Measurements from ENCODE around the gene CIB2. TPM values are rescaled to one million over a fixed set of nuclear protein-coding genes. Genes with fewer than 3 reads are reported as not detected.
A peak's percentile ranks its signal among the peaks of the same experiment; 100 is the strongest.
"Not testable (repeated sequence)": the region's sequence is repeated elsewhere in the genome, so short reads cannot be mapped to it uniquely, and the experiment has no call there.

The CIB2 gene
- total RNA-seq, 1 experiment from 2014 or later = 4.0 TPM

DNA sequence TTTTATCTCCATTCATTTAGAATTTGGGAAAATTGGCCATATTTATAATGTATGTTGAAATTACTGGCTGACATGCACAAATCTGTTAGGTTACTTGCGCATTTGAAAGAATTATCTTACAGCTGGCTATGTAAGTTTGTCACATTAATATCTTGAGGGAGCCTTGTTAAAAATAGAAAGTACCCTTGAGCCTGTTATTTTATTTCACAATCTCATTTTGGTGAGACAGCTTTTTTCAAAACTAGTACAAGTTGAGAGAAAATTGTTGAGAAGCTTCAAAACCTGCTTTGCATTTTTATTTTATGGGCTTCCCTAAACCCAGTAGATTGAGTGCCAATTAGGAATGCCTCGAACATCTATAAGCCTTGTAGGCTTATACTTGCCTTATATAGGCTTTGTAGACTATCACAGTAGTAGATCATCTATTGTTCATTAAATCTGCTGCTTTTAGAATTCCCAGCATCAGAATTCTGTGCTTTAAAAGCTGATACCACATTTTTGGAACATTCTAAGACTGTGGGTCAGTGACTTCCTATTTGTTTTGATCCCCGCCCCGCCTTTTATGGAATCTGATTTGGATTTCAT, 24.2 kb upstream of the CIB2 start:
- Histone ChIP-seq H3K27me3 (no peaks in the 10 kb centered on the region), H3K36me3 (peaks cover 27% of the 10 kb centered on the region), H3K4me3 (no peak overlapping the region), H3K9me3 (no peaks in the 10 kb centered on the region)
- no peak for DNase-seq

DNA sequence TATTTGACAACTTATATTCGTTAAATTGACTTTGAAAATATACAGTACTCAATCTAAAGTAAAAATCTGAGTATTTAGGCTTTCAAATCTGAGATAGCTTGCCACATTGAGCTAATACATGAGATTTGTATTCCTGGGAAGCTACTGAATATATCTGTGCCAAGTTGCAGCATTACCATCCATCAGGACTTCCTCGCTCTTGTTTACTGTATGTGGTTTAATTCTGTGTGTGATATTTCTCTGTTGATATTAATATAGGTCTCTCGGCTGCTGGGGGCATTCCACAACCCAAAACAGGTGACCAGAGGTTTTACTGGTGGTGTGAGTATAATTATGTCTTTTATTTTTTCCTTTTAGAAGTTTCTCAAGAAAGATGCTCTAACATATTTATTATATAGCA, 23.7 kb upstream of the CIB2 start:
- no peaks in the 10 kb centered on the region for H3K27me3 ChIP-seq
- H3K9me3 ChIP-seq = no peaks in the 10 kb centered on the region
- no peak overlapping the region for H3K4me3 ChIP-seq
- H3K36me3 ChIP-seq = peaks cover 27% of the 10 kb centered on the region
- DNase-seq = no peak

DNA sequence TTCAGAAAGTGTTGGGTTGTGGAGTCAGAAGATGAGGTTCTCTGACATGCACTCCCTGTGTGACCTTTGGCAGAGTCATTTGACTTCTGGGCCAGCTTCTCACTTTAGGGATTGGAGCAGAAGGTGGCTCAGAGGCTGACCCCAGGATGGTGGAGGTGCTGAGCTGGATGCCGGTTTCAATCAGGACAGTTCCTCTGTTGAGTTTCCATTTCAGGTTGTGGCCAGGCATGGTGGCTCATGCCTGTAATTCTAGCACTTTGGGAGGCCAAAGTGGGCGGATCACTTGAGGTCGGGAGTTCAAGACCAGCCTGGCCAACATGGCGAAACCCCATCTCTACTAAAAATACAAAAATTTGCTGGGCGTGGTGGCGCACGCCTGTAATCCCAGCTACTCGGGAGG, 19.8 kb upstream of the CIB2 start:
- not testable (repeated sequence) for H3K27me3 ChIP-seq, DNase-seq, H3K4me3 ChIP-seq, H3K36me3 ChIP-seq, H3K9me3 ChIP-seq

DNA sequence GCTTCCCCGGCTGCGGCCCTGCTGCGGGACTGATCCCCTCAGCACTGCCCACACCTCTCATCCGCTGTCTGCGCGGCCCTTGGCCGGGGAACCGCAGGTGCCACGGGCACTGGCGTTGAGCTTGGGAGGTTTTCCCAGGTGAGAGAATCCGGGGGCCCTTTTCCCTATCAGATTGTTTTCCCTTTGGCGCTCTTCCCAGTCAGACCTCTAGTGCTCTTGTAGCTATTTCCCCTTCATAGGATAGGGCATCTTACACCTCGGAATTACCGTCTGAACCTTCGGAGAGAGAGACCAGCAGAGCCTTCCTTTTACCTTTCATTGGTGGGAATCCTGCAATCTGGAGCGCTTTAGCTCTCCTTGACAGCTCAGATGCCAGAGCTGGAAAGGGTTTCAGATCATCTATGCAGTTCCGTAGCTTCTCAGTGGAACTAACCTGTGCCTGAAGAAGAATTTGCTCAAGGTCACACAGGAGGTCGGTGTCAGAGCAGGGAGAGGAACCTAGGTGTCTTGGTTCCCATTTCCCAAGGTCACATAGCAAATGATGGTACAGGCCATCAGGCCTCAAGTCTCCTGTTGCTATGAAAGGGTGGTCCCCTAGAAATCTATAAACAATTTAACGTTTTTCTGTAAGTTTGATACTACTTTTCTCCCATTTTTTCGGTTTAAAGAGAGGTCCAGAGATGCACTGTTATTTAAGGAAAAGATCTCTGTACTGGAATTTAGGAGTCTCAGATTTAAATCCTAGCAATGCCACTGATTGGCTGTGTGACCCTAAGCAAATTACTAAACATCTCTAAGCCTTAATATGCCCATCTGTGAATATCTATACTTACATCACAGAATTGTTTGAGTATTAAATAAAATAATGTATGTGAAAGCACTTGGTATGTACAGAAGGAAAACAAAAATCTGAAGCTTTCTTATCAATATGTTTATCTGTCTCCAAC, 18.8 kb upstream of the CIB2 start:
- no peaks in the 10 kb centered on the region for H3K9me3 ChIP-seq
- H3K4me3 ChIP-seq = peak overlapping the region; percentile 81
- no peak for DNase-seq
- H3K36me3 ChIP-seq = peaks cover 8% of the 10 kb centered on the region
- no peaks in the 10 kb centered on the region for H3K27me3 ChIP-seq

DNA sequence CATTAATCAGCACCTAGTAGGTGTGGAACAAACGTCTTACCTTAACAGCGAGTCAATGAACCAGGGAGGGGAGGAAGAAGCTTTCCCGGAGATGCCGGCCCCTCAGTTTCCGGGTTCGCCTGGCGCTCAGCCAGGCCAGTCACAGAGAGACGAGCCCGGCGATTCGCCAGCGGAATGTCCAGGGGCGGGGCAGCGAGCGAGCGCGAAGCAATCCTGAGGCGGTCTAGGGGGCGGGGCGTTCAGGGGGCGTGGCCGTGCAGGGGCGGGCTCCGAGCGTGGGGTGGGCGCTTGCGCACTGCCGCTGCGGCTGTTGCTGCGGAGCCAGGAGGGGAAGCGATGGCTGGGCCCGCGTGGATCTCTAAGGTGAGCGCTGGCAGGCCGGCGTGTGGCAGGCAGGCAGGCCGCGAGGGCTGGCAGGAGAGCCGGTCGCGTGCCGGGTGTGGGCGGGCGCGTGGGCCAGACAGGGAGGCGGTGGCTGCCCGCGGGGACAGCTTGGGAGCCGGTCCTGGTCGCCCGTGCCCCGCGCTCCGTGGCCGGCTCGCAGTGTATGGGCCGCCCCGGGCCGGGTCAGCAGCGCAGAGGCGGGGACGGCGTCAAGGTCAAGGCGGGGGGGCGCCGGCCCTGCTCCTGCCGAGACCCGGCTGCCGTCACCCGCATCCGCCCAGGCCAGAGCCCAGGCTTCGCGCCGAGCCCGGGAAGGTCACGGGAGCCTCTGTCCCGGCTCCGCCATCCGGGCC, 18.0 kb upstream of the CIB2 start, which contains the start of gene IDH3A:
IDH3A (plus strand) TSS at position 295 of the 737 bp plus-strand sequence; CDS start at position 337, 42 bp downstream.
- H3K4me3 ChIP-seq = peak within 1 kb of the TSS; percentile 81
- peak; percentile 98 for DNase-seq
- H3K9me3 ChIP-seq = no peaks in the 10 kb centered on the region
- H3K27me3 ChIP-seq = no peaks in the 10 kb centered on the region
- peaks cover 2% of the 10 kb centered on the region for H3K36me3 ChIP-seq

DNA sequence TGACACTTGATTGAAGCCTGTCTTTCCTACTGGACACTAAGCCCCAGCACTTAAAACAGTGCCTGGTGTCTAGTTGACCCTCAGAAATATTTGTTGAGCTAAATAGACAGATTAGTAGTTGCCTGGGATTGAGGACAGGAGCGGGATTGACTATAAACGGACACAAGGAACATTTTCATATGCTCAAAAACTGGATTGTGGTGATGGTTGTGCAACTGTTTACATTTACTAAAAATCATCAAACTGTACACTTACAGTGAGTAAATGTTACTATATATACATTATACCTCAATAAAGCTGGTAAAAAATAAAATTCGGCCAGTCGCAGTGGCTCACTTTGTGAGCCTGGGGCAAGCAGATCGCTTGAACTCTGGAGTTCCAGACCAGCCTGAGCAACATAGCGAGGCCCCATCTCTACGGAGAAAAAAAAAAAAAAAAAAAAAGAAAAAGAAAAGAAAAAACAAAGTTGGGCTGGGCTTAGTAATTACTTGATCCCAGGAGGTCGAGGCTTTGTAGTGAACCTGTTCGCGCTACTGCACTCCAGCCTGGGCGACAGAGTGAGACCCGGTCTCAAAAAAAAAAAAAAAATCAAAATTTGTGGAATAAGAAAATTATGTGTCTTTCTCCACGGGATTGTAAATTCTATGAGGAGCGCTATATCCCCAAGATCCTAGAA, 17.3 kb upstream of the CIB2 start:
- H3K36me3 ChIP-seq = peaks cover 2% of the 10 kb centered on the region
- H3K27me3 ChIP-seq = no peaks in the 10 kb centered on the region
- H3K9me3 ChIP-seq = no peaks in the 10 kb centered on the region
- peak overlapping the region; percentile 81 for H3K4me3 ChIP-seq
- DNase-seq = no peak

DNA sequence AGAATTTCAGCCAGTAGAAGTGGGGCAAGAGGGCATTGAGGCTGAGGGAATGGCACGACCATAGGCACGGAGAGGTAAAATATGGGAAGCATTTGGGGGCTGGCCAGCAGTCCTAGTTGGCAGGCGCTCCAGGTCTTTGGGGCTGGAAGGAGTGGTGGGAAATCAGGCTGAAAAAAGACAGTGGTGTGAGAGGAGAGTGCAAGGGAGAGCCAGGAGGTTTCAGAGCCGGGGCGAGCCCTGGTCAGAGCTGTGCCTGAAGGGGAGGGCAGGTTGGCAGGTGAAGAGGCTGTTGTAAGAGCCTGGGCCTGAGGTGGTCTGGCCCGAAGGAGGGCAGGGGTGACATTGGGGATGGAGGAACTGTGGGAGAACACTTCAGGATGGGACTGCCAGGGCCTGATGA, 16.3 kb upstream of the CIB2 start:
- Histone ChIP-seq H3K9me3 (no peaks in the 10 kb centered on the region), H3K27me3 (no peaks in the 10 kb centered on the region), H3K4me3 (no peak overlapping the region), H3K36me3 (no peaks in the 10 kb centered on the region; the same call in none of the 2 replicates)
- no peak for DNase-seq

DNA sequence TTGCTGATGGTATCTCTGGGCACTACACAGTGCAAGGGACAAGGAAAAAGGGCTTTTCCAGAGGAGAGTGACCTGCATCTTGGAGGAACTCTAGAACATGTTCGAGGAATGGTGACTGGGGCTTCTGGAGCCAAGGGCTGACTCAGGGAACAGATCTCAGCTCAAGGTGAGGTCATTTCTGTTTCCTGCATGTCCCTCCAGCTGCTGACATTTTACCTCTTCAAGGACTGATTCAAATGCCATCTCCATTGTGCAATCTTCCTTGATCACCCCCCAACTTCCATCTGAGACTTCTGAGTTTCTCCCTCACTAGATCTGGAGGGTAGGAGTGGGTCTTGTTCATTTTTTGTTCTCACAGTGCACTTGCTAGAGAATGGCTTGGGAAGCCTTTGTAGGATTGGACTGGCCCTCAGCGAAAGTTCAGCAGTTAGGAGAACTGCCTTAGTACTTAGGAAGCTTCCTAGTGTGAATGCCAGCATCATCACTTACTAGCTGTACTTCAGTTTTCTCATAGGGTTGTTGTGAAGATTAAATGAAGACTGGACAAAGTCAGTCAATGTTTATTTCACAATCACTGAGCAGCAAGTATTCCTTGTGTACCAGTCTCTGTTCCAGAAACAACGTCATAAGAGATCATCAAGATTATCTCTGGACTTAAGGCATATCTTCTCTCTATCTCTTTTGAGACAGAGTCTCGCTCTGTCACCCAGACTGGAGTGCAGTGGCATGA, 15.3 kb upstream of the CIB2 start:
- Histone ChIP-seq H3K4me3 (no peak overlapping the region), H3K36me3 (no peaks in the 10 kb centered on the region; the same call in none of the 2 replicates), H3K9me3 (no peaks in the 10 kb centered on the region), H3K27me3 (no peaks in the 10 kb centered on the region)
- DNase-seq = peak; percentile 26

DNA sequence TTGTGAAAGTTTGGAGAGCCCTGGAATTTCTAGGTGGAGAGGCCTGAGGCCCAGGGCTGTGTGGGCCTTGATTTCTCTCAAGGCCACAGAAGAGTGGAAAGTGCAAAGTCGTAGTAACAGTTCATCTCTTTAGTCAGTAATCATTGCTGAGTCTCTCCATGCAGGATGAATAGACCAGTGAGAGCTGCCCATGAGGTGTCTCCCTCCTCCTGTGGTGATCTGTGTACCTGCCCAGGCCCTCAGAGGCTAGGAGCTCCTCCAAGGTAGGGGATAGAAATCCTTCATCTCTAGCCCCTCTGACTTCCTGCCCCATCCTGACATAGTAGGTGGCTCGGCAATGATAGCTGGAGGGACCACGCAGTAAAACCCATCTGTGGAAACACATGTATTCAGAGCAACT, 11.1 kb upstream of the CIB2 start:
- Histone ChIP-seq H3K36me3 (no peaks in the 10 kb centered on the region), H3K27me3 (peaks cover 2% of the 10 kb centered on the region), H3K9me3 (no peaks in the 10 kb centered on the region), H3K4me3 (no peak overlapping the region)
- DNase-seq = no peak

DNA sequence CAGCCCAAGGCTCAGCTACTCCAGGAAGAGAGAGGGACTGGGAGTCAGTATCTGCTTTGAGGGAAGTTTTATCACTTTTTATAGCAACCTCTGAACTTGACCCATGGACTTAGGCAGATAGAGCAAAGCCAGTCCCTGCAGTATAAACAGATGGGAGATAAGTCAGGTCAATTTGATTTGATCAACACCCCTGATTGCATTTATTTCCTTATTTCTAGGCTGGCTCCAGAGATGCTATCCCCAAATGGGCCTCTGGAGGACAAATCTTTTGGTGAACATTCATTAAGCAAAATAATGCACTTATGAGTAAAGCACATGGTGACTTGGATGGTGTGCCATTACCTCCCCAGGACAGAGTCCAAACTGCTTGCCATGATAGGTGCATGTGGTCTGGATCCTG, 9.0 kb upstream of the CIB2 start:
- Histone ChIP-seq H3K4me3 (no peak overlapping the region), H3K36me3 (no peaks in the 10 kb centered on the region), H3K27me3 (peaks cover 2% of the 10 kb centered on the region), H3K9me3 (no peaks in the 10 kb centered on the region)
- DNase-seq = no peak

DNA sequence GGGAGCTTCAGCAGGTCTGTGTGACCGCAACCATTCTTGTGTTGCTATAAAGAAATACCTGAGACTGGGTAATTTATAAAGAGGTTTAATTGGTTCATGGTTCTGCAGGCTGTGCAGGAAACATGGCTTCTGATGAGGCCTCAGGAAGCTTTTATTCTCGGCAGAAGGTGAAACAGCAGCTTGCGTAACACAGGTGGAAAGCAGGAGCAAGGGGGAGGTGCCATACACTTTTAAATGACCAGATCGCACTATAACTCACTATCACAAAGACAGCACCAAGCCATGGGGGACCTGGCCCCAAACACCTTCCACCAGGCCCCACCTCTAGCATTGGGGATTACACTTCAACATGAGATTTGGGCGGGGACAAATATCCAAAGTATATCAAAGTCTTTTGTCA, 8.3 kb upstream of the CIB2 start:
- Histone ChIP-seq H3K36me3 (no peaks in the 10 kb centered on the region), H3K27me3 (peaks cover 2% of the 10 kb centered on the region), H3K9me3 (no peaks in the 10 kb centered on the region), H3K4me3 (no peak overlapping the region)
- no peak for DNase-seq

DNA sequence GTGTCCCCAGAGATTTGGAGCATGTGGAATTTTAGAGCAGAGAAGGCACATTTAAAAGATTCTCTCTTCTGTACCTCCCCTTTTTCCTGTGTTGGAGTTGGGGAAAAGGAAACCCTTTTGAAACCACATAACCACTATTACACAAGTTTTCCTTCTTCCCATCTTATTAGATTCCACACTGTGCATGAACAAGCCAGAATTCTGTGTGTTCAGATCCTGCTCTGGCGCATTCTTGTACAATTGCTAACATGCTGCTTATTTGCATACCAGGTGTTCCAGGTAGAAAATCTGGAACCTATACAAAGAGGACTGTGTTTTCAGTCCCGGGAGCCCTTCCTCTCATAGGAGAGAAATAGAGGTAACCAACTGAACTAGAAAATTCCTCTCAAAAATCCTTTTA, 2.6 kb upstream of the CIB2 start:
- H3K4me3 ChIP-seq = no peak overlapping the region
- H3K9me3 ChIP-seq = no peaks in the 10 kb centered on the region
- H3K27me3 ChIP-seq = no peaks in the 10 kb centered on the region
- H3K36me3 ChIP-seq = no peaks in the 10 kb centered on the region
- DNase-seq = no peak

DNA sequence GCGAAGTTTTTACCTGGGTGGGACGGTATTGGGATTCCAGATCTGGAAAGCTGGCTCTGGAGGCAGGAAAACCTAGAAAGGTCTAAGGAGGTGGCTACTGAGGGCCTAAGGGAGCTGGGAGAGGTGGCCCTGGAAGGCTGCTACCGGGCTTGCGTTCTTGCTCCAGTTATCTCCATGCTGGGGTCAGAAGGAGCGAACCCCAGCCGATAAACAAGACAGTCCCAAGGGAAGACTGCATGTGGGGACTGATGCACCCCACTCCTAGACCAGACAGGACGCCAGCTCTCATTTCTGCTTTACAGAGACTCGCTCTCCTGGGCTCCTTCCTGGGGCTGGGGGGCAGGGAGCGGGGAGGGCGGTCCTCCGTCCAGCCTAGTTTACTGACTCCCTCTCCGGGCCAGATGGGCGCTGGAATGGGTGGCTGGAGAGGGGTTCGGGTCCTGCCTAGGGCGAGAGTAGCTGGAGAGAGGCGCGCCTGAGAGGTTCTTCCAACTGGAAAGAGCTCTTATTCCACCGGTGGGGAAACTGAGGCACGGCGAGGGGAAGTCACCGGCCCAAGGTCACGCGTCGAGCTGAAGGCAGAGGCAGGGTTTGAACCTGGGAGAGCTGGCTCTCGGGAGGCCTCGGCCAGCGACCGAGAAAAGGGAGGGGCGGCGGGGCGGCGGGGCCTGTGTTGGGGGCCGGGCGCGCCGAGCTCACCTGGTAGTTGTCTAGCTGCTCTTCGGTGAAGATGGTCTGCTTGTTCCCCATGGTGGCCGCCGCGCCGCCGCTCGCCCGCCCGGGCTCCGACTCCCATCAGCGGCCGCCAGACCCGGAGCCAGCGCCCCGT, 565 bp downstream of the CIB2 start:
- H3K9me3 ChIP-seq = no peaks in the 10 kb centered on the region
- H3K27me3 ChIP-seq = no peaks in the 10 kb centered on the region
- H3K36me3 ChIP-seq = no peaks in the 10 kb centered on the region
- H3K4me3 ChIP-seq = no peak overlapping the region
- DNase-seq = no peak

DNA sequence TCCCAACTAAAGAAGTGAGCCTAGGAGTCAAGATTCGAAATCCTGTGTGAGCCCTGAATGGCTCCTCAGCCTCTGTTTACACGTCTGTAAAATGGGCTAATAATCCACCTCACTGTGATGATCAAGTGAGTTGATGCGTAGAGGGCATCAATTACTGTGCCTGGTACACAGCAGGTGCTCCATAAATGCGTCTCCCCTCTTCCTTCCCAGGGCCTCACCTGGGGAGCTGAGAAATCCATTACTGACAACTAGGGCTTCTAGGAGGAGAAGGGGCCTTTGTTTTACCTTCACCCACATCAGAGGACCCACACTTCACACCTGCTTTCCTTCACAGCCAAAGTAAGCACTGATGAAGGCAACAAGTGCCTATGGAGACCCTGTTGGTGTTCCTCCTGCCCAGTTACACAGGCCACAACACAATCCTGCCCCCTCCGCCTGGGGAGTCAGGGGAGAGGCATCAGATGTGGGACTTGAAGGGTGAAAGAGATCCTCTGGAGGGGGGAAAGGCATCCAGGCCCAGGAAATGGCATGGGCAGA, 1.4 kb downstream of the CIB2 start:
- Histone ChIP-seq H3K27me3 (no peaks in the 10 kb centered on the region), H3K4me3 (no peak overlapping the region), H3K36me3 (no peaks in the 10 kb centered on the region), H3K9me3 (no peaks in the 10 kb centered on the region)
- no peak for DNase-seq

DNA sequence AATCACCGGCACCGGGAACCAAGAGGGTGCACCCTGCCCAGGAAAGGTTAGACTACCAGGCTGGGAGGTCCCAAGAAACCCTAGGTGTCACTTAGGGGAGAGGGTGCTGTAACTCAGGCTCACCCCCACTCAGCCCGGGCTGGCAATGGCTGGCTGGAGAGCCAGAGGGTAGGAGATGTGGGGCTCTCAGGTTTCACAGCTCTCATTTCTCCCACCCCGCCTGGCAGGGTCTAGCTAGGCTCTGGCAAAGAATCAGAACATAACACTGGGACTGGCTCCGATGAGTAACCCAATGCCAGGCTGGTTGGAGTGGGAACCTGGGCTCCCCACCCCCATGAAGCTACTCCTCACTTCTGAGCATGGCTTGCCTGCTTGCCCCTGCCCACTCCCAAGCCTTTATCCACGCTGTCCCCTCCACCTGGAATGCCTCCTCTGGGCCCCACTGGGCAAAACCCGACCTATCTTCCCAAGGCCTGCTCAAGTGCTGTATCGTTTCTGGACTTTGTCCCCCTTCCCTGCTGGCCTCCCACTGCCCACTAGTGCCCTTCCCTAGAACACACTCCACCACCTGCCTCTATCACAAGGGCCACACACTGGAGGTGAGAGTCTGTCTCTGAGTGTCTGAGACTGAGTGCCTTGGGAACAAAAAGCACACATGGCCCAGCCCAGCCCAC, 2.0 kb downstream of the CIB2 start:
- Histone ChIP-seq H3K9me3 (no peaks in the 10 kb centered on the region), H3K27me3 (no peaks in the 10 kb centered on the region)
- DNase-seq = peak; percentile 71

More for the DNA sequence above, 2.0 kb downstream of the CIB2 start:
- Histone ChIP-seq H3K36me3 (no peaks in the 10 kb centered on the region), H3K4me3 (no peak overlapping the region)

All from MG63 (cell line).